ENCODE data around the gene UBL4A.

GRCh38 chrX:154445776-154446175, 40.6 kb downstream of the UBL4A start:
- TF ChIP-seq RAD21 (IDR thresholded peaks at IDR 0.05; ENCODE audit: low read depth) (no peak), CEBPB (IDR thresholded peaks at IDR 0.05; ENCODE audit: low read depth) (no peak), REST (IDR thresholded peaks at IDR 0.05; ENCODE audit: low read depth) (no peak), EGR1 (IDR thresholded peaks at IDR 0.05; ENCODE audit: low read depth) (no peak), SP1 (IDR thresholded peaks at IDR 0.05; ENCODE audit: low read depth) (no peak), EZH2 (IDR thresholded peaks at IDR 0.05) (no peak)
